NCI-H146 (cell line): ENCODE data around the gene CADPS2.

ENCODE experiments used
- DNase-seq: peaks from one replicate; lab custom pipeline; 2025; lab: John Stamatoyannopoulos, UW

The CADPS2 gene

DNA sequence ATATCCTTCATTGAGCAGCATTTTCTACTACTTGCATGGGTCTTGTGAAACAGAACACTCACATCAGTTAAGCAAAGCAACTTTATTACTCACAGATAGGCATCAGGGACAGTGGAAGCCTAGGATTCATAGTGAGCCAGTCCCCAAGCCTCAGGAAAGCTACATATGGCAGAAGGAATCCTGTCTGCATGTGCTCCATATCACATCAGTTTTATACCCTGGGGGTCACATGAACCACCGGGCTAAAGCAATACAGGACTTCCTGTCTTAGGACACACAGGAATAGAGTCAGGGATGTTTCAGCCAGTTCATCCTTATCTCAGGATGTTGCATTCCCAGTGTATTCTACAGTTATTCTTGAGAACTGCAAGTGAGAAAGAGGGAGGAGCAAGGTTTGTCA is 596.8 kb downstream of the CADPS2 start:
- DNase-seq: no peak

DNA sequence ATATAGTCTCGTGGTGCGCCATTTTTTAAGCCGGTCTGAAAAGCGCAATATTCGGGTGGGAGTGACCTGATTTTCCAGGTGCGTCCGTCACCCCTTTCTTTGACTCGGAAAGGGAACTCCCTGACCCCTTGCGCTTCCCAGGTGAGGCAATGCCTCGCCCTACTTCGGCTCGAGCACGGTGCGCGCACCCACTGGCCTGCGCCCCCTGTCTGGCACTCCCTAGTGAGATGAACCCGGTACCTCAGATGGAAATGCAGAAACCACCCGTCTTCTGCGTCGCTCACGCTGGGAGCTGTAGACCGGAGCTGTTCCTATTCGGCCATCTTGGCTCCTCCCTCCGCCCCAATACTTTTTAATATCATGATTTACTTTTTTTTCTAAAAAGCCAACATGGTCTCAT is 601.7 kb downstream of the CADPS2 start:
- peak; percentile 34 for DNase-seq

DNA sequence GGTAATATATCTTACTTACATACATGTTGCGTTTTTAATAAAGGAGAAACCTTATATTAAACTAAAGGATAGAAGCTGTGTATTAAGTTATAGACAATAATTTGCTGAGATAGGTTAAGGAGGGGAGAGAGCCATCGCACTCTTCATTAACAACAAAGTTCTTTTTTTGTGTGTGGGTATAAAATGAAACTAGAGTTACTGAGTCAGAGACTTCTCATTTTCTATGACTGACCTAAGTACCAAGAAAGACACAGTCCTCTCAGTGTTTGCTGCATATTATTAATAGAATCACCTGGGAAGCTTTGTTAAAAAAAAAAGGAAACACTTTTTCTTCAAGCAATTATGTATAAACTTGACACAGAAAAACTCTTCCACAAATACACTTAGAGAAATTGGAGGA is 613.1 kb downstream of the CADPS2 start:
- DNase-seq: no peak

DNA sequence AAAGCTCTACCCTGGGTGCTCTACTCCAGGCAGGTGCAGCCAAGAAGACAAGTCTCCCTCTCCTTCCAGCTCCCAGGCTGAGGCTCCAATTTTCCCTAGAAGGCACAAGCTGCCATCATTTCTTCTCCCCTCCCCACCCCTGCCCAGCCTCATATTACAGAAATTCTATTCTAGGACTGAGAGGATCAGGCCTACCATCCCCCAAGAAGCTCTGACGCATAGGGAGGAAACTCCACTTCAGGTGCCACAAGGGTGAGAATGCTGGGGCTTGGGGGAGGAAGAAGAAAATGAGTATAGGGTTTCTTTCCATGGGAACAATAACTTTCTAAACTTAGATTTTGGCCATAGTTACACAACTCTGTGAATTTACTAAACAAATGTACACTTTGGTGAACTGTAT is 617.0 kb downstream of the CADPS2 start:
- DNase-seq: no peak
